A549 (cell line): ENCODE results near the gene RAPGEF6. TPM values are rescaled to one million over a fixed set of nuclear protein-coding genes. Genes with fewer than 3 reads are reported as not detected.

Source experiments
- ATAC-seq, 2 experiments: fragments of 200-7000 bp in 1 of 2; fragments of >200 bp in 1 of 2; cut with Nextera tagmentation in 1 of 2; cut with Tn5 transposase in 1 of 2; 3 replicates each; pipeline versions ENCODE4 v1.8.0 to v1.9.1; 2018 to 2020; ENCODE audit warnings: mild to moderate bottlenecking in 1 of 2, moderate library complexity in 1 of 2
- CTCF ChIA-PET: fragments of 300-600 bp; sonication (Branson Sonifier 250); formaldehyde crosslinking; extraction: SDS; loops from one replicate; lab custom pipeline; 2021; ENCODE audit warnings: antibody characterized with exemption, inconsistent platforms; lab: Yijun Ruan, JAX
- POLR2A ChIA-PET: fragments of 350-600 bp; formaldehyde crosslinking; extraction: SDS; loops from one replicate; lab custom pipeline; 2021; ENCODE audit warnings: antibody characterized with exemption, inconsistent platforms; lab: Yijun Ruan, JAX
- DNase-seq, 2 experiments: peaks; one replicate each; pipeline versions ENCODE4 v3.0.0 to v3.0.0-alpha.2; 2011 to 2016; ENCODE audit warnings: low read depth in 1 of 2, low spot score in 1 of 2
- FAIRE-seq: peaks from 2 replicates; lab custom pipeline; 2011; peaks lifted over from hg19 to GRCh38; lab: Jason Lieb, UNC
- H3K27ac ChIP-seq, 2 experiments: fragments of >200 bp; sonication (Bioruptor Twin); formaldehyde crosslinking; 3 replicates each; pipeline ENCODE4 v1.5.1; 2016 to 2017
- H3K4me1 ChIP-seq: fragments of >200 bp; sonication (Bioruptor Twin); formaldehyde crosslinking; 3 replicates; pipeline ENCODE4 v1.6.1; 2016
- H3K4me2 ChIP-seq: fragments of >200 bp; sonication (Bioruptor Twin); formaldehyde crosslinking; 3 replicates; pipeline ENCODE4 v1.6.1; 2016
- H3K4me3 ChIP-seq: fragments of >200 bp; sonication (Bioruptor Twin); formaldehyde crosslinking; 3 replicates; pipeline ENCODE4 v1.5.1; 2016
- H3K9me3 ChIP-seq: fragments of >200 bp; sonication (Bioruptor Twin); formaldehyde crosslinking; 3 replicates; pipeline ENCODE4 v1.6.1; 2016
- CBX2 ChIP-seq: fragments of 200-600 bp; sonication (generic); IDR thresholded peaks from 2 replicates; pipeline ENCODE4 v1.6.1; 2016; ENCODE audit warnings: low read depth, mild to moderate bottlenecking, borderline replicate concordance
- CBX8 ChIP-seq: fragments of 200-600 bp; sonication (generic); IDR thresholded peaks from 2 replicates; pipeline ENCODE4 v1.6.1; 2016
- CTCF ChIP-seq: fragments of >200 bp; sonication (Bioruptor Twin); formaldehyde crosslinking; IDR thresholded peaks from 3 replicates; pipeline ENCODE4 v1.5.1; 2016
- E2F6 ChIP-seq: IDR thresholded peaks from 2 replicates; pipeline ENCODE4 v1.6.1; 2012; ENCODE audit warnings: low read depth, borderline replicate concordance
- ESRRA ChIP-seq: fragments of 150-350 bp; IDR thresholded peaks from 2 replicates; pipeline ENCODE4 v1.6.1; 2014; ENCODE audit warnings: mild to moderate bottlenecking, low read length, borderline replicate concordance
- JUNB ChIP-seq: fragments of >200 bp; sonication (Bioruptor Twin); formaldehyde crosslinking; IDR thresholded peaks from 2 replicates; pipeline ENCODE4 v1.6.1; 2016
- KDM1A ChIP-seq: fragments of 200-600 bp; sonication (generic); IDR thresholded peaks from 2 replicates; pipeline ENCODE4 v1.6.1; 2016; ENCODE audit warnings: low read depth, mild to moderate bottlenecking
- KDM5A ChIP-seq: fragments of 200-600 bp; sonication (generic); IDR thresholded peaks from 2 replicates; pipeline ENCODE4 v1.6.1; 2016; ENCODE audit warnings: antibody characterized with exemption, mild to moderate bottlenecking
- MAX ChIP-seq: IDR thresholded peaks from 2 replicates; pipeline ENCODE4 v1.6.1; 2012
- MAZ ChIP-seq: fragments of 150-350 bp; IDR thresholded peaks from 2 replicates; pipeline ENCODE4 v1.6.1; 2014; ENCODE audit warnings: antibody characterized with exemption, low read depth, low read length, borderline replicate concordance
- NFE2L2 ChIP-seq: fragments of 150-350 bp; conservative IDR thresholded peaks from 2 replicates; pipeline ENCODE4 v1.6.1; 2014; ENCODE audit warnings: low read length
- RAD21 ChIP-seq, 2 experiments: fragments of >200 bp in 1 of 2; sonication (Bioruptor Twin) in 1 of 2; formaldehyde crosslinking in 1 of 2; IDR thresholded peaks in 1 of 2; conservative IDR thresholded peaks in 1 of 2; 2 replicates in 1 of 2; 3 replicates in 1 of 2; pipeline ENCODE4 v1.6.1; 2012 to 2018; ENCODE audit warnings: inconsistent platforms in 1 of 2
- TFCP2L1 ChIP-seq: fragments of 250-450 bp; sonication (Bioruptor Pico); IDR thresholded peaks from 2 replicates; pipeline ENCODE4 v1.5.0; 2021; ENCODE audit warnings: mild to moderate bottlenecking
- TP53 ChIP-seq: fragments of 250-450 bp; sonication (Bioruptor Pico); IDR thresholded peaks from 2 replicates; pipeline ENCODE4 v1.5.0; 2021; ENCODE audit warnings: mild to moderate bottlenecking, moderate library complexity
- USF2 ChIP-seq: fragments of 450-650 bp; IDR thresholded peaks from 2 replicates; pipeline ENCODE4 v1.6.1; 2014; ENCODE audit warnings: antibody characterized with exemption
- ZC3H11A ChIP-seq: fragments of 450-650 bp; IDR thresholded peaks from 2 replicates; pipeline ENCODE4 v1.6.1; 2014; ENCODE audit warnings: antibody characterized with exemption, mild to moderate bottlenecking
- WGBS: methylation state at CpG from one replicate; pipeline ENCODE4 v1.1.6; 2017; ENCODE audit errors: missing lambda C conversion rate; 5-methylcytosine and 5-hydroxymethylcytosine counted together
- polyA plus RNA-seq, 4 experiments: library from polyadenylated mRNA; depleted of rRNA in 3 of 4; stranded (reverse); fragments of >200 nt; fragmentation: RNase III in 1 of 4; extraction: RNeasy Plus Mini Kit Qiagen cat#74134 plus additional on column Dnase treatment in 1 of 4; gene quantifications; 2 replicates in 3 of 4; 3 replicates in 1 of 4; pipeline ENCODE4 v1.2.3, GENCODE V29; 2011 to 2017

Gene RAPGEF6
- polyA plus RNA-seq, 2 of the 4 experiments (the other 2 are of a cell fraction) = 5.9 to 15.2 TPM

- Histone ChIP-seq H3K9me3 (no peaks in the 10 kb centered on the region), H3K4me3 (no peak overlapping the region), H3K4me2 (no peak overlapping the region), H3K4me1 (peaks cover 12% of the 10 kb centered on the region), H3K27ac (no peak overlapping the region)
- TF ChIP-seq TP53 (CRISPR knock-in tag) = no peak
- TF ChIP-seq KDM5A = no peak
- TF ChIP-seq RAD21 (conservative IDR thresholded peaks at IDR 0.05 in 1 of 2, IDR thresholded peaks at IDR 0.05 in 1 of 2) = no peak
- TF ChIP-seq MAX = no peak
- no peak for TF ChIP-seq NFE2L2
- no peak for TF ChIP-seq JUNB
- TF ChIP-seq CTCF = no peak
- no peak for TF ChIP-seq ESRRA
- no peak for TF ChIP-seq KDM1A
- TF ChIP-seq MAZ = no peak
- no peak for TF ChIP-seq CBX2
- DNase-seq (no peak), ATAC-seq (peak; percentile 44 to 54; a peak in 3 of 6 replicates), FAIRE-seq (no peak)
- ChIA-PET POLR2A (no interaction called here), CTCF (interaction anchor here (0.5 to 1.0 kb wide), 2 partner anchors 11 to 74 kb away, joined by 3 to 4 read pairs; no protein-coding TSS in a partner anchor)
- 61% methylated on average over 5 of the region's 5 CpGs for WGBS
Measured at GRCh38 chr5:131640043-131640856, 5.2 kb upstream of the RAPGEF6 start.

- FAIRE-seq (no peak), ATAC-seq (no peak), DNase-seq (no peak)
- POLR2A ChIA-PET = no interaction called here
- Histone ChIP-seq H3K27ac (no peak overlapping the region), H3K9me3 (no peaks in the 10 kb centered on the region), H3K4me2 (no peak overlapping the region), H3K4me3 (no peak overlapping the region), H3K4me1 (peaks cover 9% of the 10 kb centered on the region)
- CTCF ChIA-PET = interaction anchor here (0.5 kb wide), 1 partner anchor 12 kb away, joined by 3 read pairs; no protein-coding TSS in a partner anchor
- TF ChIP-seq USF2 (no peak), E2F6 (no peak)
Measured at GRCh38 chr5:131639148-131639547, 4.1 kb upstream of the RAPGEF6 start.

GRCh38 chr5:131637694-131638093 is 2.7 kb upstream of the RAPGEF6 start:
- no peak overlapping the region for H3K27ac ChIP-seq
- POLR2A ChIA-PET = no interaction called here

More at GRCh38 chr5:131637694-131638093, 2.7 kb upstream of the RAPGEF6 start:
- FAIRE-seq = no peak
- ATAC-seq = no peak
- Histone ChIP-seq H3K9me3 (no peaks in the 10 kb centered on the region), H3K4me1 (peaks cover 20% of the 10 kb centered on the region), H3K4me3 (no peak overlapping the region), H3K4me2 (no peak overlapping the region)
- TF ChIP-seq TFCP2L1 (CRISPR knock-in tag) (no peak), KDM1A (no peak), CBX8 (no peak), TP53 (CRISPR knock-in tag) (no peak), NFE2L2 (no peak), ZC3H11A (no peak)
- CTCF ChIA-PET = no interaction called here
- WGBS = 81% methylated on average over 4 of the region's 4 CpGs
- DNase-seq = no peak
